Liver (tissue), 9 donors: ENCODE results near the gene VPS37B. TPM values are rescaled to one million over a fixed set of nuclear protein-coding genes. Genes with fewer than 3 reads are reported as not detected.

Source experiments
- DNase-seq: peaks from one replicate; pipeline ENCODE4 v3.0.0-alpha.2; 2017; ENCODE audit warnings: low spot score
- H3K27ac ChIP-seq, 2 donors: one replicate each; pipeline ENCODE4 v1.7.0; 2013; ENCODE audit warnings: inconsistent platforms in 2 of 2, low read length in 2 of 2, control low read depth in 1 of 2, low read depth in 1 of 2, mild to moderate bottlenecking in 1 of 2
- H3K27me3 ChIP-seq, 4 donors: one replicate each; pipeline versions ENCODE4 v1.6.1 to v1.7.0; 2013; ENCODE audit warnings: low read length in 3 of 4, inconsistent platforms in 1 of 4, mild to moderate bottlenecking in 1 of 4, moderate library complexity in 1 of 4; ENCODE audit not compliant: control insufficient read depth in 4 of 4, insufficient read depth in 4 of 4
- H3K36me3 ChIP-seq, 4 donors: one replicate each; pipeline versions ENCODE4 v1.6.1 to v1.7.0; 2013; ENCODE audit warnings: low read length in 3 of 4, mild to moderate bottlenecking in 3 of 4, low read depth in 1 of 4, moderate library complexity in 1 of 4; ENCODE audit not compliant: control insufficient read depth in 4 of 4, insufficient read depth in 3 of 4
- H3K4me1 ChIP-seq, 4 donors: one replicate each; pipeline versions ENCODE4 v1.6.1 to v1.7.0; 2013; ENCODE audit warnings: low read length in 3 of 4, mild to moderate bottlenecking in 3 of 4, moderate library complexity in 1 of 4; ENCODE audit not compliant: control insufficient read depth in 4 of 4, insufficient read depth in 4 of 4
- H3K4me3 ChIP-seq, 3 donors: one replicate each; pipeline versions ENCODE4 v1.6.1 to v1.7.0; 2013; ENCODE audit warnings: low read length in 3 of 3, control low read depth in 1 of 3, low read depth in 1 of 3, mild to moderate bottlenecking in 1 of 3
- H3K9ac ChIP-seq, 2 donors: one replicate each; pipeline ENCODE4 v1.7.0; 2013; ENCODE audit warnings: low read length in 2 of 2, mild to moderate bottlenecking in 2 of 2, moderate library complexity in 2 of 2, control low read depth in 1 of 2, low read depth in 1 of 2
- H3K9me3 ChIP-seq, 4 donors: one replicate each; pipeline versions ENCODE4 v1.6.1 to v1.7.0; 2013; ENCODE audit warnings: low read length in 3 of 4; ENCODE audit not compliant: control insufficient read depth in 4 of 4
- FOXA1 ChIP-seq: IDR thresholded peaks from 2 replicates; pipeline ENCODE4 v1.6.1; 2016; ENCODE audit warnings: antibody characterized with exemption
- FOXA2 ChIP-seq: IDR thresholded peaks from 2 replicates; pipeline ENCODE4 v1.6.1; 2016; ENCODE audit warnings: antibody characterized with exemption
- HNF4G ChIP-seq: IDR thresholded peaks from 2 replicates; pipeline ENCODE4 v1.6.1; 2016; ENCODE audit warnings: antibody characterized with exemption
- JUND ChIP-seq, 2 donors: IDR thresholded peaks; 2 replicates each; pipeline ENCODE4 v1.6.1; 2016; ENCODE audit warnings: antibody characterized with exemption in 2 of 2
- NR2F2 ChIP-seq: IDR thresholded peaks from 2 replicates; pipeline ENCODE4 v1.6.1; 2016; ENCODE audit warnings: antibody characterized with exemption
- RXRA ChIP-seq, 2 donors: IDR thresholded peaks; 2 replicates each; pipeline ENCODE4 v1.6.1; 2017 to 2018; ENCODE audit warnings: antibody characterized with exemption in 2 of 2, mild to moderate bottlenecking in 1 of 2
- SP1 ChIP-seq: IDR thresholded peaks from 2 replicates; pipeline ENCODE4 v1.6.1; 2018; ENCODE audit warnings: antibody characterized with exemption, mild to moderate bottlenecking
- TAF1 ChIP-seq: conservative IDR thresholded peaks from 2 replicates; pipeline ENCODE4 v1.6.1; 2016; ENCODE audit warnings: antibody characterized with exemption, mild to moderate bottlenecking
- YY1 ChIP-seq: IDR thresholded peaks from 2 replicates; pipeline ENCODE4 v1.6.1; 2016; ENCODE audit warnings: antibody characterized with exemption, mild to moderate bottlenecking
- WGBS: extraction: QIAGEN DNeasy Blood & Tissue Kit; methylation state at CpG from one replicate; pipeline ENCODE4 v1.1.7; 2013; 5-methylcytosine and 5-hydroxymethylcytosine counted together
- polyA plus RNA-seq, 2 donors: library from polyadenylated mRNA; stranded (reverse) in 1 of 2; unstranded in 1 of 2; fragments of 200-250 nt in 1 of 2; fragments of >200 nt in 1 of 2; fragmentation: Nextera tagmentation in 1 of 2; extraction: Ambion mirVana in 1 of 2; gene quantifications; one replicate each; pipeline versions ENCODE4 v1.2.1 to v1.2.3, GENCODE V29; 2013 to 2015
- total RNA-seq, 2 donors: library from RNA; depleted of rRNA; stranded (reverse); fragments of >200 nt; gene quantifications; one replicate each; pipeline ENCODE4 v1.2.3, GENCODE V29; 2014
- TF ChIP-seq, protein P1 (sequence below): IDR thresholded peaks from 2 replicates; pipeline ENCODE4 v1.6.1; 2016; ENCODE audit warnings: antibody characterized with exemption
- TF ChIP-seq, protein P2 (sequence below): IDR thresholded peaks from 2 replicates; pipeline ENCODE4 v1.6.1; 2016; ENCODE audit warnings: antibody characterized with exemption
- TF ChIP-seq, protein P3 (sequence below): fragments of 150-350 bp; IDR thresholded peaks from 2 replicates; pipeline ENCODE4 v1.5.1; 2017; ENCODE audit warnings: improper control_type of control experiment, low read depth, low read length; ENCODE audit not compliant: missing input control
- TF ChIP-seq, protein P4 (sequence below): IDR thresholded peaks from 2 replicates; pipeline ENCODE4 v1.6.1; 2016; ENCODE audit warnings: antibody characterized with exemption, mild to moderate bottlenecking
- TF ChIP-seq, protein P5 (sequence below): IDR thresholded peaks from 2 replicates; pipeline ENCODE4 v1.6.1; 2016; ENCODE audit warnings: antibody characterized with exemption
- donor health status: healthy.
- donor health status: healthy.
- donor health status: healthy.
- donor health status: healthy.
- donor health status: healthy.

The VPS37B gene
- total and polyA plus RNA-seq, 4 donors = 2.3 to 6.8 (median 3.8) TPM

DNA sequence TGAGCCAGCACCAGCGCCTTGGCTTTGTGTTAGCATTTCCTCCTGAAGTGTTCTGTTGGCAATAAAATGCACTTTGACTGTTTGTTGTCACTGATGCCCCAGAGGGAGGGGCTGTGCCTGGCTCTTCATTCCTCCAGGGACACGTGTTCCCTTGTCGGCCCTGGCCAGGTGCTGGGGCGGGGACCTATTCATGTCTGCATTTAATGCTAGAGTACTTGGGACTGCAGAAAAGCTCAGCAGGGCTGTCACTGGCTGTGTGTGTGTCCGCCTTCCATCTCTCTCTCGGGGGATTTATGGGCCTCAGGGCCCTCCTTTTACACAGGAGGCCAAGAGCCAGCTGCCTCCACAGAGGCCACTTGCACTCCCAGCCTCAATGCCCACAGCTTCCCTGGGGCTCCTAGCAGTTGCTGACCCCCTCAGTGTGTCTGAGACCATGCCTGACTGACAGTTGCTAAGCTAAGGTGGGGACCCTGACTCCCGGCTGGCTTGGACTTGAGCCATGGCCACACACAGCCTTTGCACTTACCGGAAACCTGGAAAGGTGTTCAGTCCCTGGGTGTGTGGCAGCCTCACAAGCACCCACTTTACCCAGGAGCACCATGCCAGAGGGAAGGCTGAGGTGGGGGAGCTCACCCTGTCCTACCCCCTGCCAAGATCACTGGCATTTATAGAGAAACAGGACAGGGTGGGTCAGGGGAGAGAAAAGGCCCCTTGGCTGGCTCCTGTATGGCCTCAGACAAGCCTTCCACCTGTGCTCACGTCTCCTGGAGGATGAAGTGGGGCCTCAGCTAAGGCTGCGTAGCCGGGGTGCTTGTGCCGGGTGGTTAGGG is 32.8 kb downstream of the VPS37B start (continued):
- TF ChIP-seq, protein P1, sequence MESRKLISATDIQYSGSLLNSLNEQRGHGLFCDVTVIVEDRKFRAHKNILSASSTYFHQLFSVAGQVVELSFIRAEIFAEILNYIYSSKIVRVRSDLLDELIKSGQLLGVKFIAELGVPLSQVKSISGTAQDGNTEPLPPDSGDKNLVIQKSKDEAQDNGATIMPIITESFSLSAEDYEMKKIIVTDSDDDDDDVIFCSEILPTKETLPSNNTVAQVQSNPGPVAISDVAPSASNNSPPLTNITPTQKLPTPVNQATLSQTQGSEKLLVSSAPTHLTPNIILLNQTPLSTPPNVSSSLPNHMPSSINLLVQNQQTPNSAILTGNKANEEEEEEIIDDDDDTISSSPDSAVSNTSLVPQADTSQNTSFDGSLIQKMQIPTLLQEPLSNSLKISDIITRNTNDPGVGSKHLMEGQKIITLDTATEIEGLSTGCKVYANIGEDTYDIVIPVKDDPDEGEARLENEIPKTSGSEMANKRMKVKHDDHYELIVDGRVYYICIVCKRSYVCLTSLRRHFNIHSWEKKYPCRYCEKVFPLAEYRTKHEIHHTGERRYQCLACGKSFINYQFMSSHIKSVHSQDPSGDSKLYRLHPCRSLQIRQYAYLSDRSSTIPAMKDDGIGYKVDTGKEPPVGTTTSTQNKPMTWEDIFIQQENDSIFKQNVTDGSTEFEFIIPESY = no peak
- TF ChIP-seq SP1 = peak; percentile 56
- TF ChIP-seq, protein P2, sequence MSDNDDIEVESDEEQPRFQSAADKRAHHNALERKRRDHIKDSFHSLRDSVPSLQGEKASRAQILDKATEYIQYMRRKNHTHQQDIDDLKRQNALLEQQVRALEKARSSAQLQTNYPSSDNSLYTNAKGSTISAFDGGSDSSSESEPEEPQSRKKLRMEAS = no peak

DNA sequence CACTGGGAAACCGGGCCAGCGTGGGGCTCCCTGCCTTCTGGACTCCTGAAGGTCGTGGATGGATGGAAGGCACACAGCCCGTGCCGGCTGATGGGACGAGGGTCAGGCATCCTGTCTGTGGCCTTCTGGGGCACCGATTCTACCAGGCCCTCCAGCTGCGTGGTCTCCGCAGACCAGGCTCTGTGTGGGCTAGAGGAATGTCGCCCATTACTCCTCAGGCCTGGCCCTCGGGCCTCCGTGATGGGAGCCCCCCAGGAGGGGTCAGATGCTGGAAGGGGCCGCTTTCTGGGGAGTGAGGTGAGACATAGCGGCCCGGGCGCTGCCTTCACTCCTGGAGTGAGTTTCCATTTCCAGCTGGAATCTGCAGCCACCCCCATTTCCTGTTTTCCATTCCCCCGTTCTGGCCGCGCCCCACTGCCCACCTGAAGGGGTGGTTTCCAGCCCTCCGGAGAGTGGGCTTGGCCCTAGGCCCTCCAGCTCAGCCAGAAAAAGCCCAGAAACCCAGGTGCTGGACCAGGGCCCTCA is 33.8 kb downstream of the VPS37B start:
- Histone ChIP-seq H3K36me3 (peaks cover 0 to 8% (median 2%) of the 10 kb centered on the region in 4 donors), H3K9me3 (no peaks in the 10 kb centered on the region), H3K27me3 (no peaks in the 10 kb centered on the region), H3K9ac (no peak overlapping the region), H3K4me3 (no peak overlapping the region), H3K4me1 (peaks cover 26 to 70% (median 55%) of the 10 kb centered on the region in 4 donors), H3K27ac (peak overlapping the region; percentile 46 to 56)
- TF ChIP-seq FOXA2 (no peak), FOXA1 (no peak), HNF4G (no peak), JUND (IDR thresholded peaks at IDR 0.05) (no peak), SP1 (no peak), RXRA (IDR thresholded peaks at IDR 0.05) (no peak), YY1 (no peak), NR2F2 (no peak), TAF1 (no peak)
- TF ChIP-seq, protein P3, sequence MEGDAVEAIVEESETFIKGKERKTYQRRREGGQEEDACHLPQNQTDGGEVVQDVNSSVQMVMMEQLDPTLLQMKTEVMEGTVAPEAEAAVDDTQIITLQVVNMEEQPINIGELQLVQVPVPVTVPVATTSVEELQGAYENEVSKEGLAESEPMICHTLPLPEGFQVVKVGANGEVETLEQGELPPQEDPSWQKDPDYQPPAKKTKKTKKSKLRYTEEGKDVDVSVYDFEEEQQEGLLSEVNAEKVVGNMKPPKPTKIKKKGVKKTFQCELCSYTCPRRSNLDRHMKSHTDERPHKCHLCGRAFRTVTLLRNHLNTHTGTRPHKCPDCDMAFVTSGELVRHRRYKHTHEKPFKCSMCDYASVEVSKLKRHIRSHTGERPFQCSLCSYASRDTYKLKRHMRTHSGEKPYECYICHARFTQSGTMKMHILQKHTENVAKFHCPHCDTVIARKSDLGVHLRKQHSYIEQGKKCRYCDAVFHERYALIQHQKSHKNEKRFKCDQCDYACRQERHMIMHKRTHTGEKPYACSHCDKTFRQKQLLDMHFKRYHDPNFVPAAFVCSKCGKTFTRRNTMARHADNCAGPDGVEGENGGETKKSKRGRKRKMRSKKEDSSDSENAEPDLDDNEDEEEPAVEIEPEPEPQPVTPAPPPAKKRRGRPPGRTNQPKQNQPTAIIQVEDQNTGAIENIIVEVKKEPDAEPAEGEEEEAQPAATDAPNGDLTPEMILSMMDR = no peak
- TF ChIP-seq, protein P4, sequence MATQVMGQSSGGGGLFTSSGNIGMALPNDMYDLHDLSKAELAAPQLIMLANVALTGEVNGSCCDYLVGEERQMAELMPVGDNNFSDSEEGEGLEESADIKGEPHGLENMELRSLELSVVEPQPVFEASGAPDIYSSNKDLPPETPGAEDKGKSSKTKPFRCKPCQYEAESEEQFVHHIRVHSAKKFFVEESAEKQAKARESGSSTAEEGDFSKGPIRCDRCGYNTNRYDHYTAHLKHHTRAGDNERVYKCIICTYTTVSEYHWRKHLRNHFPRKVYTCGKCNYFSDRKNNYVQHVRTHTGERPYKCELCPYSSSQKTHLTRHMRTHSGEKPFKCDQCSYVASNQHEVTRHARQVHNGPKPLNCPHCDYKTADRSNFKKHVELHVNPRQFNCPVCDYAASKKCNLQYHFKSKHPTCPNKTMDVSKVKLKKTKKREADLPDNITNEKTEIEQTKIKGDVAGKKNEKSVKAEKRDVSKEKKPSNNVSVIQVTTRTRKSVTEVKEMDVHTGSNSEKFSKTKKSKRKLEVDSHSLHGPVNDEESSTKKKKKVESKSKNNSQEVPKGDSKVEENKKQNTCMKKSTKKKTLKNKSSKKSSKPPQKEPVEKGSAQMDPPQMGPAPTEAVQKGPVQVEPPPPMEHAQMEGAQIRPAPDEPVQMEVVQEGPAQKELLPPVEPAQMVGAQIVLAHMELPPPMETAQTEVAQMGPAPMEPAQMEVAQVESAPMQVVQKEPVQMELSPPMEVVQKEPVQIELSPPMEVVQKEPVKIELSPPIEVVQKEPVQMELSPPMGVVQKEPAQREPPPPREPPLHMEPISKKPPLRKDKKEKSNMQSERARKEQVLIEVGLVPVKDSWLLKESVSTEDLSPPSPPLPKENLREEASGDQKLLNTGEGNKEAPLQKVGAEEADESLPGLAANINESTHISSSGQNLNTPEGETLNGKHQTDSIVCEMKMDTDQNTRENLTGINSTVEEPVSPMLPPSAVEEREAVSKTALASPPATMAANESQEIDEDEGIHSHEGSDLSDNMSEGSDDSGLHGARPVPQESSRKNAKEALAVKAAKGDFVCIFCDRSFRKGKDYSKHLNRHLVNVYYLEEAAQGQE = no peak
- TF ChIP-seq, protein P5, sequence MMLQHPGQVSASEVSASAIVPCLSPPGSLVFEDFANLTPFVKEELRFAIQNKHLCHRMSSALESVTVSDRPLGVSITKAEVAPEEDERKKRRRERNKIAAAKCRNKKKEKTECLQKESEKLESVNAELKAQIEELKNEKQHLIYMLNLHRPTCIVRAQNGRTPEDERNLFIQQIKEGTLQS = no peak
- TF ChIP-seq, protein P1 = no peak
- 70% methylated on average over 20 of the region's 20 CpGs for WGBS
- DNase-seq = no peak
